ENCODE measurements around the gene COL28A1.

The COL28A1 gene

DNA sequence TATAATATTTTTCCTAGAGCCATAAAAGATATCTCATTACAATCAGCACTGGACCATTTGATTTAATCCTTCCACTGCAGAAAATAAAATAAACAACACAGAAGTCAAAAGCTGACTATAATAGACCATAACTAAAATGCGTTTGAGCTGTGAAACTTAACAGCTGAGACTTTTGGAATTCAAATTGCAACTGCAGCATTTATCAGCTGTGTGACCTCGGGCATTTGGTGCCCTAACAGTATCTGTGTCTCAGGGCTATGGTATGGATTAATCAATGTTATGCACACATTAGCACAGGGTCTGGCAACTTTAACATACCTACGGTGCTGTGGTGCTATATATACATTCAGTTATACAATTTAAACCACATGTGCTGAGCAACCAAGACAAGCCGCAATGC, 160.1 kb downstream of the COL28A1 start:
- TF ChIP-seq SIN3A (IDR thresholded peaks at IDR 0.05; ENCODE audit: borderline replicate concordance, insufficient read depth, low read length) (no peak), POLR2AphosphoS5 (IDR thresholded peaks at IDR 0.05; ENCODE audit: low read depth, low read length) (no peak), TAF1 (IDR thresholded peaks at IDR 0.05; ENCODE audit: borderline replicate concordance, insufficient read depth, low read length) (no peak), FOXP2 (optimal IDR thresholded peaks at IDR 0.05; ENCODE audit: borderline replicate concordance, extremely low read depth, extremely low read length, insufficient read depth) (no peak)
- TF ChIP-seq, protein P1, sequence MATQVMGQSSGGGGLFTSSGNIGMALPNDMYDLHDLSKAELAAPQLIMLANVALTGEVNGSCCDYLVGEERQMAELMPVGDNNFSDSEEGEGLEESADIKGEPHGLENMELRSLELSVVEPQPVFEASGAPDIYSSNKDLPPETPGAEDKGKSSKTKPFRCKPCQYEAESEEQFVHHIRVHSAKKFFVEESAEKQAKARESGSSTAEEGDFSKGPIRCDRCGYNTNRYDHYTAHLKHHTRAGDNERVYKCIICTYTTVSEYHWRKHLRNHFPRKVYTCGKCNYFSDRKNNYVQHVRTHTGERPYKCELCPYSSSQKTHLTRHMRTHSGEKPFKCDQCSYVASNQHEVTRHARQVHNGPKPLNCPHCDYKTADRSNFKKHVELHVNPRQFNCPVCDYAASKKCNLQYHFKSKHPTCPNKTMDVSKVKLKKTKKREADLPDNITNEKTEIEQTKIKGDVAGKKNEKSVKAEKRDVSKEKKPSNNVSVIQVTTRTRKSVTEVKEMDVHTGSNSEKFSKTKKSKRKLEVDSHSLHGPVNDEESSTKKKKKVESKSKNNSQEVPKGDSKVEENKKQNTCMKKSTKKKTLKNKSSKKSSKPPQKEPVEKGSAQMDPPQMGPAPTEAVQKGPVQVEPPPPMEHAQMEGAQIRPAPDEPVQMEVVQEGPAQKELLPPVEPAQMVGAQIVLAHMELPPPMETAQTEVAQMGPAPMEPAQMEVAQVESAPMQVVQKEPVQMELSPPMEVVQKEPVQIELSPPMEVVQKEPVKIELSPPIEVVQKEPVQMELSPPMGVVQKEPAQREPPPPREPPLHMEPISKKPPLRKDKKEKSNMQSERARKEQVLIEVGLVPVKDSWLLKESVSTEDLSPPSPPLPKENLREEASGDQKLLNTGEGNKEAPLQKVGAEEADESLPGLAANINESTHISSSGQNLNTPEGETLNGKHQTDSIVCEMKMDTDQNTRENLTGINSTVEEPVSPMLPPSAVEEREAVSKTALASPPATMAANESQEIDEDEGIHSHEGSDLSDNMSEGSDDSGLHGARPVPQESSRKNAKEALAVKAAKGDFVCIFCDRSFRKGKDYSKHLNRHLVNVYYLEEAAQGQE (IDR thresholded peaks at IDR 0.05; ENCODE audit: insufficient read depth in 1 of 2, low read depth in 2 of 2, low read length in 2 of 2): no peak

- TF ChIP-seq FOXP2 (optimal IDR thresholded peaks at IDR 0.05; ENCODE audit: borderline replicate concordance, extremely low read depth, extremely low read length, insufficient read depth): no peak
- no peak for TF ChIP-seq TAF1 (IDR thresholded peaks at IDR 0.05; ENCODE audit: borderline replicate concordance, insufficient read depth, low read length)
- TF ChIP-seq SIN3A (IDR thresholded peaks at IDR 0.05; ENCODE audit: borderline replicate concordance, insufficient read depth, low read length): no peak
- no peak for TF ChIP-seq POLR2AphosphoS5 (IDR thresholded peaks at IDR 0.05; ENCODE audit: low read depth, low read length)
- TF ChIP-seq, protein P1 (IDR thresholded peaks at IDR 0.05; ENCODE audit: insufficient read depth in 1 of 2, low read depth in 2 of 2, low read length in 2 of 2): no peak
Observed at GRCh38 chr7:7370076-7370475, 165.6 kb downstream of the COL28A1 start.

DNA sequence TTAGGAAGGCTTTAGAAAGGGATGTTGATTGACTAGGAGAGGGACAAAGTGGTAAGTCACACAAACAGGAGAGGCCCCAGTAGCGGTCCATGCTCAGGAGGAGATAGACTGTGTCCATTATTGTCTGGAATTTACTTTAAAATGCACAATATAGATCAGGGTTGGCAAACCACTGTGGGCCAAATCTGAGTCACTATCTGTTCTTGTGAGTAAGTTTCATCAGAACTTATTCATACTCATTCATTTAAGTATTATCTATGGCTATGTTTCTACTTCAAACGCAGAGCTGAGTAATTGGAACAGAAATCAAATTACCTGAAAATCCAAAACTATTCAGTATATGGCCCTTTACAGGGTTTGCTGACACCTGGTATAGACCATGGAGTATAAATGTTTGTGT, 166.5 kb downstream of the COL28A1 start:
- TF ChIP-seq POLR2AphosphoS5 (IDR thresholded peaks at IDR 0.05; ENCODE audit: low read depth, low read length): no peak
- TF ChIP-seq, protein P1 (IDR thresholded peaks at IDR 0.05; ENCODE audit: insufficient read depth in 1 of 2, low read depth in 2 of 2, low read length in 2 of 2): no peak
- no peak for TF ChIP-seq SIN3A (IDR thresholded peaks at IDR 0.05; ENCODE audit: borderline replicate concordance, insufficient read depth, low read length)
- TF ChIP-seq TAF1 (IDR thresholded peaks at IDR 0.05; ENCODE audit: borderline replicate concordance, insufficient read depth, low read length): no peak
- TF ChIP-seq FOXP2 (optimal IDR thresholded peaks at IDR 0.05; ENCODE audit: borderline replicate concordance, extremely low read depth, extremely low read length, insufficient read depth): no peak

DNA sequence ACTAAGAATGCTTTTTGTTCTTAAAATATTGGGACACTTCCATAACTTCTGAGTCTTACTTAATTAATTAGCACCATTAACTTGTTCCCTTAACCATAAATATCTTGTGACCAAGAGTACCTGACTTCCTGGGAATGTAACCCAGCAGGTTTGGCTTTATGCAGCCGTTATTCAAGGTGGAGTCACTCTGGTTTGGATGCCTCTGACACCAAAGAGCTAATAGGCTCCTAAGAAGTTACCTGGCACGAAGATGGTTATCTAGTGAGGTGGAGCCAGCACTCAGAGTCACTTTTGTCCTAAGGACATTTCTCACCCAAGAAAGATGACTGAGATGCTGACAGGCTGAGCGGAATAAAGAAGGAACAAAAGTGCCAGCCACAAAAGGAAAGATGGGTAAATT, 181.0 kb downstream of the COL28A1 start:
- TF ChIP-seq FOXP2 (optimal IDR thresholded peaks at IDR 0.05; ENCODE audit: borderline replicate concordance, extremely low read depth, extremely low read length, insufficient read depth): no peak
- TF ChIP-seq TAF1 (IDR thresholded peaks at IDR 0.05; ENCODE audit: borderline replicate concordance, insufficient read depth, low read length): no peak
- no peak for TF ChIP-seq SIN3A (IDR thresholded peaks at IDR 0.05; ENCODE audit: borderline replicate concordance, insufficient read depth, low read length)
- TF ChIP-seq, protein P1 (IDR thresholded peaks at IDR 0.05; ENCODE audit: insufficient read depth in 1 of 2, low read depth in 2 of 2, low read length in 2 of 2): no peak
- no peak for TF ChIP-seq POLR2AphosphoS5 (IDR thresholded peaks at IDR 0.05; ENCODE audit: low read depth, low read length)

DNA sequence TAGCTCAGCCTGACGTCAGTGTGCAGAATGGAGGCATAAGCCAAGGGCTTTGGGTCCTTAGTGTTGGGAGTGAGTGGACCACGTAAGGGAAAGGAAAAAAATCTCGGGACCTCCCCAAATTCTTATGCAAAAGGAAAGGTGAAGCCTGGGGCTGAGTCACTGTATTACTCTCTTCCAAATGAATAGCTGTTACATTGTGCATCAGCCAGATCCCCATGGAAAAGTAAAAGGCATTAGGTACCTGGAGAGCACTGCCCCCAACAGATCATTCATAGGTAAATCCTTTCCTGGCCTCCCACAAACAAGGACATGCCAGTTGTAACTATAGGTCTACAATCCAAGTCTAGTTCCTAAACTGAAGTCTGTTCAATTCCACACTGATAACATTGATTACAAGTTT, 182.8 kb downstream of the COL28A1 start:
- no peak for TF ChIP-seq FOXP2 (optimal IDR thresholded peaks at IDR 0.05; ENCODE audit: borderline replicate concordance, extremely low read depth, extremely low read length, insufficient read depth)
- TF ChIP-seq SIN3A (IDR thresholded peaks at IDR 0.05; ENCODE audit: borderline replicate concordance, insufficient read depth, low read length): no peak
- TF ChIP-seq, protein P1 (IDR thresholded peaks at IDR 0.05; ENCODE audit: insufficient read depth in 1 of 2, low read depth in 2 of 2, low read length in 2 of 2): no peak
- no peak for TF ChIP-seq POLR2AphosphoS5 (IDR thresholded peaks at IDR 0.05; ENCODE audit: low read depth, low read length)
- no peak for TF ChIP-seq TAF1 (IDR thresholded peaks at IDR 0.05; ENCODE audit: borderline replicate concordance, insufficient read depth, low read length)

Measured in PFSK-1 (cell line).